Smooth muscle cell (in vitro differentiated cells): ENCODE measurements around the gene LAD1. TPM values are rescaled to one million over a fixed set of nuclear protein-coding genes. Genes with fewer than 3 reads are reported as not detected.

Source experiments
- DNase-seq: peaks from one replicate; lab custom pipeline; 2025; ENCODE audit not compliant: unreplicated experiment; lab: John Stamatoyannopoulos, UW
- H2AFZ ChIP-seq: fragments of 200-600 bp; sonication (generic); 2 replicates; pipeline ENCODE4 v1.6.0; 2016; ENCODE audit warnings: antibody characterized with exemption, low read depth, mild to moderate bottlenecking
- H3F3A ChIP-seq: fragments of 200-600 bp; sonication (generic); 2 replicates; pipeline ENCODE4 v1.6.0; 2017; ENCODE audit warnings: antibody characterized with exemption, low read depth
- H3K27ac ChIP-seq: fragments of 200-600 bp; sonication (generic); 2 replicates; pipeline ENCODE4 v1.5.1; 2016; ENCODE audit warnings: low read depth, mild to moderate bottlenecking
- H3K27me3 ChIP-seq: fragments of 200-600 bp; sonication (generic); 2 replicates; pipeline ENCODE4 v1.6.1; 2016; ENCODE audit warnings: low read depth, mild to moderate bottlenecking
- H3K36me3 ChIP-seq: fragments of 200-600 bp; sonication (generic); 2 replicates; pipeline ENCODE4 v1.5.1; 2016; ENCODE audit warnings: low read depth
- H3K4me1 ChIP-seq: fragments of 200-600 bp; sonication (generic); 2 replicates; pipeline ENCODE4 v1.5.1; 2016; ENCODE audit warnings: low read depth
- H3K4me2 ChIP-seq: fragments of 200-600 bp; sonication (generic); 2 replicates; pipeline ENCODE4 v1.6.0; 2016; ENCODE audit warnings: mild to moderate bottlenecking
- H3K4me3 ChIP-seq: fragments of 200-600 bp; sonication (generic); 2 replicates; pipeline ENCODE4 v1.5.1; 2016; ENCODE audit warnings: mild to moderate bottlenecking
- H3K79me2 ChIP-seq: fragments of 200-600 bp; sonication (generic); 2 replicates; pipeline ENCODE4 v1.6.0; 2016; ENCODE audit warnings: low read depth, mild to moderate bottlenecking
- H3K9ac ChIP-seq: fragments of 200-600 bp; sonication (generic); 2 replicates; pipeline ENCODE4 v1.6.0; 2016; ENCODE audit warnings: low read depth
- H3K9me3 ChIP-seq: fragments of 200-600 bp; sonication (generic); replicated peaks from 2 replicates; pipeline ENCODE4 v1.5.1; 2016; ENCODE audit warnings: low read depth
- H4K20me1 ChIP-seq: fragments of 200-600 bp; sonication (generic); 2 replicates; pipeline ENCODE4 v1.6.0; 2016; ENCODE audit warnings: low read depth
- WGBS: methylation state at CpG from one replicate; pipeline ENCODE4 v1.1.7; 2016; ENCODE audit warnings: low lambda C conversion rate; 5-methylcytosine and 5-hydroxymethylcytosine counted together
- polyA plus RNA-seq: library from polyadenylated mRNA; unstranded; fragments of >200 nt; fragmentation: Nextera tagmentation; extraction: Ambion mirVana; gene quantifications from 2 replicates; pipeline ENCODE4 v1.2.1, GENCODE V29; 2016
- total RNA-seq: library from RNA; depleted of rRNA; stranded (reverse); fragments of >200 nt; gene quantifications from 2 replicates; pipeline ENCODE4 v1.2.3, GENCODE V29; 2014
- TF ChIP-seq, protein P1 (sequence below): fragments of 200-600 bp; sonication (generic); IDR thresholded peaks from 2 replicates; pipeline ENCODE4 v1.5.1; 2017; ENCODE audit warnings: borderline replicate concordance, mild to moderate bottlenecking, antibody characterized with exemption; ENCODE audit not compliant: insufficient read depth, poor library complexity, severe bottlenecking

Gene LAD1
- total and polyA plus RNA-seq, 2 experiments from 2014 or later: 6.9 to 8.8 TPM

GRCh38 chr1:201356701-201357100 is 42.4 kb downstream of the LAD1 start:
- no peaks in the 10 kb centered on the region for H3F3A ChIP-seq
- H3K36me3 ChIP-seq: no peaks in the 10 kb centered on the region
- TF ChIP-seq, protein P1, sequence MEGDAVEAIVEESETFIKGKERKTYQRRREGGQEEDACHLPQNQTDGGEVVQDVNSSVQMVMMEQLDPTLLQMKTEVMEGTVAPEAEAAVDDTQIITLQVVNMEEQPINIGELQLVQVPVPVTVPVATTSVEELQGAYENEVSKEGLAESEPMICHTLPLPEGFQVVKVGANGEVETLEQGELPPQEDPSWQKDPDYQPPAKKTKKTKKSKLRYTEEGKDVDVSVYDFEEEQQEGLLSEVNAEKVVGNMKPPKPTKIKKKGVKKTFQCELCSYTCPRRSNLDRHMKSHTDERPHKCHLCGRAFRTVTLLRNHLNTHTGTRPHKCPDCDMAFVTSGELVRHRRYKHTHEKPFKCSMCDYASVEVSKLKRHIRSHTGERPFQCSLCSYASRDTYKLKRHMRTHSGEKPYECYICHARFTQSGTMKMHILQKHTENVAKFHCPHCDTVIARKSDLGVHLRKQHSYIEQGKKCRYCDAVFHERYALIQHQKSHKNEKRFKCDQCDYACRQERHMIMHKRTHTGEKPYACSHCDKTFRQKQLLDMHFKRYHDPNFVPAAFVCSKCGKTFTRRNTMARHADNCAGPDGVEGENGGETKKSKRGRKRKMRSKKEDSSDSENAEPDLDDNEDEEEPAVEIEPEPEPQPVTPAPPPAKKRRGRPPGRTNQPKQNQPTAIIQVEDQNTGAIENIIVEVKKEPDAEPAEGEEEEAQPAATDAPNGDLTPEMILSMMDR: no peak
- no peaks in the 10 kb centered on the region for H3K27me3 ChIP-seq
- no peaks in the 10 kb centered on the region for H3K9me3 ChIP-seq
- no peaks in the 10 kb centered on the region for H4K20me1 ChIP-seq
- no peak overlapping the region for H3K9ac ChIP-seq
- 92% methylated on average over 11 of the region's 11 CpGs for WGBS
- H3K4me2 ChIP-seq: no peak overlapping the region
- H2AFZ ChIP-seq: no peak overlapping the region
- H3K27ac ChIP-seq: no peak overlapping the region
- no peaks in the 10 kb centered on the region for H3K4me1 ChIP-seq
- H3K4me3 ChIP-seq: no peak overlapping the region
- DNase-seq: no peak
- no peaks in the 10 kb centered on the region for H3K79me2 ChIP-seq

- DNase-seq: no peak
Measured at GRCh38 chr1:201356236-201356635, 42.9 kb downstream of the LAD1 start.

DNA sequence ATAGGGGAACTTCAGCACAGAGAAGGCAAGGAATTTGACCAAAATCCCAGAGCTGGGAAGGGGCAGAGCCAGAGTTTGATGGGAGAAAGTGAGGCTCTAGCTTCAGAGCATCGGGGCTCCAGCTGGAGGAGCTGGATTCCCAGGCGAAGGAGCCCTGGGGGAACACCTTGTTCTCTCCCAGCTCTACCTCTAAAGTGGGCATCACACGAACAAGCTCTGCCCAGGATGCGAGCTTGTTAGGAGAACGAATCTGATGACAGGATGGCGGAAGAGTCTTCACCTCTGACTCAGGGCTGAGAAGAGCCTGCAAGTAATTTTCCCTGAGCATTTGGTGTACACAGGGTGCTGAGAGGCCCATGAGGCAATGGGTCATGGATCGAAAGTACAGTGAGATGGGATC is 43.7 kb downstream of the LAD1 start:
- 91% methylated on average over 7 of the region's 7 CpGs for WGBS
- TF ChIP-seq, protein P1: no peak
- H3K36me3 ChIP-seq: no peaks in the 10 kb centered on the region
- H3K79me2 ChIP-seq: no peaks in the 10 kb centered on the region
- no peaks in the 10 kb centered on the region for H3K27me3 ChIP-seq
- no peak overlapping the region for H3K27ac ChIP-seq
- H3K4me3 ChIP-seq: no peak overlapping the region
- no peak overlapping the region for H3K9ac ChIP-seq
- H3K4me2 ChIP-seq: no peak overlapping the region
- no peaks in the 10 kb centered on the region for H3F3A ChIP-seq
- H4K20me1 ChIP-seq: no peaks in the 10 kb centered on the region
- no peak overlapping the region for H2AFZ ChIP-seq
- no peaks in the 10 kb centered on the region for H3K4me1 ChIP-seq
- H3K9me3 ChIP-seq: no peaks in the 10 kb centered on the region
- no peak for DNase-seq

More at GRCh38 chr1:201356236-201356635, 42.9 kb downstream of the LAD1 start:
- no peaks in the 10 kb centered on the region for H3F3A ChIP-seq
- H3K4me2 ChIP-seq: no peak overlapping the region
- no peaks in the 10 kb centered on the region for H3K79me2 ChIP-seq
- no peaks in the 10 kb centered on the region for H3K4me1 ChIP-seq
- WGBS: 97% methylated on average over 5 of the region's 5 CpGs
- H2AFZ ChIP-seq: no peak overlapping the region
- TF ChIP-seq, protein P1: no peak
- no peak overlapping the region for H3K4me3 ChIP-seq
- H4K20me1 ChIP-seq: no peaks in the 10 kb centered on the region
- H3K9me3 ChIP-seq: no peaks in the 10 kb centered on the region
- no peaks in the 10 kb centered on the region for H3K27me3 ChIP-seq
- no peak overlapping the region for H3K27ac ChIP-seq
- no peaks in the 10 kb centered on the region for H3K36me3 ChIP-seq
- no peak overlapping the region for H3K9ac ChIP-seq

DNA sequence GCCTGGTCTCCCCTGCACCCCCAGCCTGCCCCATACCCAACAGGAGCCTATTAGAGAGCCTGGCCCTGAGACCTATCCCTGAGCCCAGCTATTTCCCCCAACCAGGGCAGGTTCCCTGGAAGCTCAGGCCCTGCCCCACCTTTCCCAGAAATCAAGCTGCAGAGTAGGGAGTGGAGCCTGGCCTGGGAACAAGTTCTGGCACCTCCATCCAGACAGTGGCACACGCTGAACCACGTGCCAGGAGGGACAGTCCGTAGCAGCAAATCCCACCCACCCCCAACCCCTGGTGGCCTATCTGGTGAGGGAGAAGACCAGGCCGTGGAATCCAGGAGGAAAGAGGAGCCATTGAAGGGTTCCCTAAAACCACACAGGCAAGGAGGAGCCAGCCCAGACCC is 44.2 kb downstream of the LAD1 start:
- no peak for DNase-seq
- Histone ChIP-seq H2AFZ (no peak overlapping the region), H3F3A (no peaks in the 10 kb centered on the region), H3K4me2 (no peak overlapping the region), H3K79me2 (no peaks in the 10 kb centered on the region), H3K4me1 (no peaks in the 10 kb centered on the region), H3K27ac (no peak overlapping the region), H3K9ac (no peak overlapping the region), H4K20me1 (no peaks in the 10 kb centered on the region), H3K27me3 (no peaks in the 10 kb centered on the region), H3K36me3 (no peaks in the 10 kb centered on the region), H3K4me3 (no peak overlapping the region), H3K9me3 (no peaks in the 10 kb centered on the region)
- TF ChIP-seq, protein P1: no peak
- WGBS: 80% methylated on average over 4 of the region's 4 CpGs
